Endothelial cell of umbilical vein (primary cell): Measurements from ENCODE around the gene GMEB2. TPM values are rescaled to one million over a fixed set of nuclear protein-coding genes. Genes with fewer than 3 reads are reported as not detected.
"Not testable (repeated sequence)": the region's sequence is repeated elsewhere in the genome, so short reads cannot be mapped to it uniquely, and the experiment has no call there.

ENCODE experiments used
- BruUV-seq: library from RNA; stranded (reverse); fragments of 400-500 nt; replicated peaks from 2 replicates; lab custom pipeline; 2021; lab: Mats Ljungman, UMichigan
- CTCF ChIA-PET: fragments of 300-600, 350-600 bp; sonication (Branson Sonifier 250); formaldehyde crosslinking; loops from one replicate; lab custom pipeline; 2021; ENCODE audit warnings: antibody characterized with exemption, inconsistent platforms; lab: Charles Lee
- POLR2A ChIA-PET: fragments of 300-600, 350-600 bp; sonication (Branson Sonifier 250); formaldehyde crosslinking; loops from one replicate; lab custom pipeline; 2021; ENCODE audit warnings: antibody characterized with exemption, inconsistent platforms; lab: Charles Lee
- DNase-seq: peaks from one replicate; pipeline ENCODE4 v3.0.0-alpha.2; 2011; ENCODE audit warnings: low read depth, low spot score
- FAIRE-seq: peaks from 2 replicates; lab custom pipeline; 2011; peaks lifted over from hg19 to GRCh38; lab: Jason Lieb, UNC
- H2AFZ ChIP-seq: 2 replicates; pipeline ENCODE4 v1.6.0; 2012; ENCODE audit warnings: low read depth, low read length, control low read depth, inconsistent platforms
- H3K27ac ChIP-seq: 2 replicates; pipeline ENCODE4 v1.5.1; 2011; ENCODE audit warnings: low read depth, mild to moderate bottlenecking, control low read depth, low read length, moderate library complexity; ENCODE audit not compliant: insufficient read depth
- H3K27me3 ChIP-seq, 2 experiments: 2 replicates each; pipeline versions ENCODE4 v1.6.0 to v1.6.1; 2011; ENCODE audit warnings: low read length in 2 of 2, mixed read lengths in 1 of 2; ENCODE audit not compliant: control insufficient read depth in 2 of 2, insufficient read depth in 2 of 2
- H3K36me3 ChIP-seq, 2 experiments: 2 replicates in 1 of 2; 3 replicates in 1 of 2; pipeline ENCODE4 v1.5.1; 2011; ENCODE audit warnings: low read length in 2 of 2, mild to moderate bottlenecking in 1 of 2, moderate library complexity in 1 of 2; ENCODE audit not compliant: control insufficient read depth in 2 of 2, insufficient read depth in 2 of 2; ENCODE audit errors: extremely low read depth in 1 of 2
- H3K4me1 ChIP-seq: 3 replicates; pipeline ENCODE4 v1.5.1; 2011; ENCODE audit warnings: mild to moderate bottlenecking, low read length; ENCODE audit not compliant: control insufficient read depth, insufficient read depth; ENCODE audit errors: extremely low read depth
- H3K4me2 ChIP-seq: 2 replicates; pipeline ENCODE4 v1.6.1; 2011; ENCODE audit warnings: low read length, control low read depth, mixed read lengths; ENCODE audit not compliant: insufficient read depth
- H3K4me3 ChIP-seq, 3 experiments: fragments of 200-600 bp in 1 of 3; sonication (generic), shearing (Covaris generic) in 1 of 3; replicated peaks in 1 of 3; 2 replicates each; pipeline ENCODE4 v1.5.1; 2011 to 2016; ENCODE audit warnings: control low read depth in 3 of 3, low read length in 3 of 3, mild to moderate bottlenecking in 2 of 3, inconsistent platforms in 1 of 3, low read depth in 1 of 3, moderate library complexity in 1 of 3; ENCODE audit not compliant: insufficient read depth in 1 of 3
- H3K79me2 ChIP-seq: 2 replicates; pipeline ENCODE4 v1.6.0; 2012; ENCODE audit warnings: low read length, inconsistent platforms; ENCODE audit not compliant: control insufficient read depth, insufficient read depth
- H3K9ac ChIP-seq: replicated peaks from 2 replicates; pipeline ENCODE3; 2011; ENCODE audit warnings: low read length, control low read depth; ENCODE audit not compliant: insufficient read depth; ENCODE audit errors: extremely low read depth
- H3K9me1 ChIP-seq: replicated peaks from 3 replicates; pipeline ENCODE4 v1.6.0; 2011; ENCODE audit warnings: mild to moderate bottlenecking, low read length; ENCODE audit not compliant: control insufficient read depth, insufficient read depth; ENCODE audit errors: extremely low read depth
- H3K9me3 ChIP-seq: replicated peaks from 2 replicates; pipeline ENCODE4 v1.5.1; 2012; ENCODE audit warnings: low read length, inconsistent platforms; ENCODE audit not compliant: control insufficient read depth, insufficient read depth
- H4K20me1 ChIP-seq: replicated peaks from 2 replicates; pipeline ENCODE3; 2011; ENCODE audit warnings: mild to moderate bottlenecking, low read length; ENCODE audit not compliant: control insufficient read depth, insufficient read depth; ENCODE audit errors: extremely low read depth
- EZH2 ChIP-seq: IDR thresholded peaks from 2 replicates; pipeline ENCODE4 v1.6.1; 2012; ENCODE audit warnings: borderline replicate concordance, low read depth, mild to moderate bottlenecking, moderate library complexity, low read length, inconsistent platforms; ENCODE audit not compliant: severe bottlenecking
- FOS ChIP-seq: IDR thresholded peaks from 2 replicates; pipeline ENCODE4 v1.6.1; 2011; ENCODE audit warnings: mild to moderate bottlenecking, low read length, moderate library complexity, borderline replicate concordance; ENCODE audit not compliant: insufficient read depth
- GATA2 ChIP-seq: IDR thresholded peaks from 2 replicates; pipeline ENCODE4 v1.7.0; 2011; ENCODE audit warnings: low read depth, mild to moderate bottlenecking, moderate library complexity, mixed read lengths, low read length; ENCODE audit not compliant: insufficient read length, insufficient read depth
- POLR2A ChIP-seq: IDR thresholded peaks from 2 replicates; pipeline ENCODE4 v1.6.1; 2012; ENCODE audit warnings: low read depth, mild to moderate bottlenecking, control low read depth, low read length
- POLR2AphosphoS5 ChIP-seq: IDR thresholded peaks from 2 replicates; pipeline ENCODE4 v1.6.1; 2012; ENCODE audit warnings: low read depth, mild to moderate bottlenecking, control low read depth, low read length, moderate library complexity; ENCODE audit not compliant: insufficient read depth
- dilution Hi-C: fragments of 300-500 bp; cut with MboI; formaldehyde crosslinking; loops from one replicate; pipeline ENCODE4 v1.15.0; 2019; ENCODE audit warnings: low sequenced_read_pairs; ENCODE audit not compliant: extremely low pct_ligation_motif_present
- intact Hi-C: fragments of 100-400 bp; cut with micrococcal nuclease; formaldehyde crosslinking; loops from one replicate; pipeline ENCODE4 v1.10.0; 2022
- polyA plus RNA-seq, 4 experiments: library from polyadenylated mRNA; depleted of rRNA in 3 of 4; stranded (reverse) in 3 of 4; unstranded in 1 of 4; fragments of >200 nt; gene quantifications; 2 replicates each; pipeline versions ENCODE4 v1.2.1 to v1.2.3, GENCODE V29; 2011 to 2012; ENCODE audit warnings: missing spikeins in 1 of 4
- total RNA-seq: library from RNA; stranded (reverse); gene quantifications from 2 replicates; pipeline ENCODE4 v1.2.3, GENCODE V29; 2021
- TF ChIP-seq, protein P1 (sequence below), 2 donors: IDR thresholded peaks; 1 replicate in 1 of 2; 2 replicates in 1 of 2; pipeline ENCODE4 v1.5.1; 2011; ENCODE audit warnings: low read length in 2 of 2, mild to moderate bottlenecking in 2 of 2, moderate library complexity in 2 of 2, control low read depth in 1 of 2, inconsistent platforms in 1 of 2, low read depth in 1 of 2; ENCODE audit not compliant: insufficient read depth in 1 of 2; ENCODE audit errors: extremely low read depth in 1 of 2
- TF ChIP-seq, protein P2 (sequence below): IDR thresholded peaks from 2 replicates; pipeline ENCODE4 v1.6.1; 2011; ENCODE audit not compliant: insufficient read depth, insufficient read length

The GMEB2 gene
- total and polyA plus RNA-seq, 2 donors (not counting 3 experiments of a cell fraction or from before 2014, with no cell fraction given), result 12.7 to 14.1 TPM

DNA sequence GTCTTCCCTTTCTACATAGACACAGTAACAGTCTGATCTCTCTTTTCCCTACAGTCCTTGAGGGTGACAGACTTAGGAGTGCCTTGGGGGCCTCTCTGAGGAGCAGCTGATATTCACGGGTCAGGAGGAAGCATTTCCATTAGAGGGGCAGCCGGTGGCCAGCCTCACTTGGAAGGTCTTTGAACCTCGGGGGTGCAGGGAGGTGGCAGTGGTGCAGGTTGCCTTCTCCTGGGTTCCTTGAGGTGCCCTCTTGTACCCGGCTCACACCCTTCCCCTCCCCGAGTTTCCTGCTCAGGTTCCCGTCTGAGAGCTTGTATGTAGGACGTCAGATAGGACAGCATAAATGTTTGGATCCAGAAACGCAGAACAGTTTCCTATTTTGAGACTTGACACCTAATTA, 33.7 kb upstream of the GMEB2 start:
- POLR2A ChIA-PET, result no interaction called here
- H3K9me3 ChIP-seq, result no peaks in the 10 kb centered on the region
- H3K4me1 ChIP-seq, result peaks cover 10% of the 10 kb centered on the region
- H4K20me1 ChIP-seq, result no peaks in the 10 kb centered on the region
- H3K27me3 ChIP-seq, result no peaks in the 10 kb centered on the region
- H3K27ac ChIP-seq, result no peak overlapping the region
- no peak overlapping the region for H3K4me3 ChIP-seq
- DNase-seq, result no peak
- H3K79me2 ChIP-seq, result peaks cover 18% of the 10 kb centered on the region
- H3K4me2 ChIP-seq, result no peak overlapping the region
- FAIRE-seq, result no peak
- H3K9me1 ChIP-seq, result no peaks in the 10 kb centered on the region
- no peak overlapping the region for H2AFZ ChIP-seq
- intact Hi-C loops (no loop called here), dilution Hi-C loops (no loop called here)
- CTCF ChIA-PET, result interaction anchor here (2.6 kb wide), 1 partner anchor 21 kb away, joined by 11 read pairs; no protein-coding TSS in a partner anchor
- H3K36me3 ChIP-seq, result peaks cover 0 to 24% of the 10 kb centered on the region in 2 experiments
- TF ChIP-seq, protein P1, sequence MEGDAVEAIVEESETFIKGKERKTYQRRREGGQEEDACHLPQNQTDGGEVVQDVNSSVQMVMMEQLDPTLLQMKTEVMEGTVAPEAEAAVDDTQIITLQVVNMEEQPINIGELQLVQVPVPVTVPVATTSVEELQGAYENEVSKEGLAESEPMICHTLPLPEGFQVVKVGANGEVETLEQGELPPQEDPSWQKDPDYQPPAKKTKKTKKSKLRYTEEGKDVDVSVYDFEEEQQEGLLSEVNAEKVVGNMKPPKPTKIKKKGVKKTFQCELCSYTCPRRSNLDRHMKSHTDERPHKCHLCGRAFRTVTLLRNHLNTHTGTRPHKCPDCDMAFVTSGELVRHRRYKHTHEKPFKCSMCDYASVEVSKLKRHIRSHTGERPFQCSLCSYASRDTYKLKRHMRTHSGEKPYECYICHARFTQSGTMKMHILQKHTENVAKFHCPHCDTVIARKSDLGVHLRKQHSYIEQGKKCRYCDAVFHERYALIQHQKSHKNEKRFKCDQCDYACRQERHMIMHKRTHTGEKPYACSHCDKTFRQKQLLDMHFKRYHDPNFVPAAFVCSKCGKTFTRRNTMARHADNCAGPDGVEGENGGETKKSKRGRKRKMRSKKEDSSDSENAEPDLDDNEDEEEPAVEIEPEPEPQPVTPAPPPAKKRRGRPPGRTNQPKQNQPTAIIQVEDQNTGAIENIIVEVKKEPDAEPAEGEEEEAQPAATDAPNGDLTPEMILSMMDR (IDR thresholded peaks at IDR 0.05; ENCODE audit: extremely low read depth in 1 of 2, insufficient read depth in 1 of 2, low read depth in 1 of 2, low read length in 2 of 2), result no peak
- TF ChIP-seq EZH2 (no peak), GATA2 (no peak), POLR2AphosphoS5 (no peak), FOS (no peak), POLR2A (no peak)
- TF ChIP-seq, protein P2, sequence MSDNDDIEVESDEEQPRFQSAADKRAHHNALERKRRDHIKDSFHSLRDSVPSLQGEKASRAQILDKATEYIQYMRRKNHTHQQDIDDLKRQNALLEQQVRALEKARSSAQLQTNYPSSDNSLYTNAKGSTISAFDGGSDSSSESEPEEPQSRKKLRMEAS, result no peak
- BruUV-seq, result no TSS peak
- H3K9ac ChIP-seq, result no peak overlapping the region

DNA sequence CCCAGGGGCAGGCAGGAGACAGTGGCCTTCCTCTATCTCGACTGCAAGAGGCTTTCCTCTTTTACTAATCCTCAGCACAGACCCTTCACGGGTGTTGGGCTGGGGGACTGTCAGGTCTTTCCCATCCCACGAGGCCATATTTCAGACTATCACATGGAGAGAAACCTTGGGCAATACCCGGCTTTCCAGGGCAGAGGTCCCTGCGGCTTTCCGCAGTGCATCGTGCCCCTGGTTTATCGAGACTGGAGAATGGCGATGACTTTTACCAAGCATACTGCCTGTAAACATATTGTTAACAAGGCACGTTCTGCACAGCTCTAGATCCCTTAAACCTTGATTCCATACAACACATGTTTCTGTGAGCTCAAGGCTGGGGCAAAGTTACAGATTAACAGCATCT, 33.3 kb upstream of the GMEB2 start:
- H3K4me1 ChIP-seq, H4K20me1 ChIP-seq, H3K9ac ChIP-seq, dilution Hi-C loops, H3K4me3 ChIP-seq, H2AFZ ChIP-seq, POLR2A ChIA-PET, FAIRE-seq, DNase-seq, H3K27me3 ChIP-seq, intact Hi-C loops, BruUV-seq, H3K9me3 ChIP-seq, H3K4me2 ChIP-seq, H3K9me1 ChIP-seq, H3K27ac ChIP-seq: not testable (repeated sequence)
- Histone ChIP-seq H3K79me2 (peaks cover 18% of the 10 kb centered on the region), H3K36me3 (peaks cover 0 to 24% of the 10 kb centered on the region in 2 experiments)
- CTCF ChIA-PET, result interaction anchor here (2.6 kb wide), 1 partner anchor 22 kb away, joined by 11 read pairs; no protein-coding TSS in a partner anchor
